Left cardiac atrium (tissue), 4 donors: ENCODE data around the gene NRSN2. TPM values are rescaled to one million over a fixed set of nuclear protein-coding genes. Genes with fewer than 3 reads are reported as not detected.

ENCODE experiments used
- ATAC-seq, 2 donors: fragments of 200-7000 bp; cut with Tn5 transposase; one replicate each; pipeline ENCODE4 v1.9.1; 2020; ENCODE audit warnings: mild to moderate bottlenecking in 2 of 2, moderate library complexity in 2 of 2
- DNase-seq: peaks from one replicate; pipeline ENCODE4 v3.0.0-alpha.2; 2020
- intact Hi-C, 2 donors: fragments of 100-400 bp; cut with DNase I; formaldehyde crosslinking; loops; one replicate each; pipeline versions ENCODE4 v1.14.1 to v1.15.1; 2022 to 2023
- long read RNA-seq: library from polyadenylated mRNA; unstranded; transcript quantifications from one replicate; pipeline ENCODE4 v2.0.0, GENCODE V29; 2021
- total RNA-seq, 2 donors: library from RNA; stranded (reverse); fragmentation: NEBNext Ultra II Directional; extraction: Animal tissue kit (Norgen Biotek cat#: 25700); gene quantifications; one replicate each; pipeline ENCODE4 v1.2.1, GENCODE V29; 2021
- donor health status: DM: no; HTN: yes; CAD: no.
- donor health status: DM: no; HTN: yes; CAD: no; lungs with severe emphysema.
- donor health status: DM: yes; HTN: yes; CAD: no.
- donor health status: Dilated cardiomyopathy.

Gene NRSN2
- 10 to 100 TPM; 20.6 to 34.9 TPM for total RNA-seq
- long read RNA-seq, transcript NRSN2-202 (4 exons, 2,088 nt), result major isoform, 5 of 20 reads
- long read RNA-seq, partial matches to known transcripts, result 2 of 20 reads
- long read RNA-seq, other reads (novel, unspliced or antisense), result 10 of 20 reads

- intact Hi-C loops, result no loop called here
- peak; percentile 83 for ATAC-seq
- DNase-seq, result peak; percentile 83
These were observed at the start of gene NRSN2 for GRCh38 chr20:346640-347316. TSS of gene NRSN2 (plus strand) at chr20:347111. CDS start at chr20:349644, 2,533 bp downstream.

GRCh38 chr20:297925-298775, 48.8 kb upstream of the NRSN2 start:
- peak; percentile 62 to 63 for ATAC-seq
- peak; percentile 78 for DNase-seq
- intact Hi-C loops, result loop anchor here in 1 of 2 donors (2.0 kb wide), 1 partner anchor 25 kb away; no protein-coding TSS in a partner anchor

GRCh38 chr20:298776-299391, 48.0 kb upstream of the NRSN2 start:
- no peak for ATAC-seq
- DNase-seq, result no peak
- intact Hi-C loops, result loop anchor here in 1 of 2 donors (2.0 kb wide), 1 partner anchor 24 kb away; no protein-coding TSS in a partner anchor

GRCh38 chr20:300345-300990, 46.4 kb upstream of the NRSN2 start:
- DNase-seq (no peak), ATAC-seq (no peak)
- intact Hi-C loops, result no loop called here

- DNase-seq (no peak), ATAC-seq (no peak)
- intact Hi-C loops, result no loop called here
These were observed 44.7 kb upstream of the NRSN2 start for GRCh38 chr20:301886-302848.

GRCh38 chr20:305745-306144, 41.2 kb upstream of the NRSN2 start:
- intact Hi-C loops, result no loop called here
- ATAC-seq (no peak), DNase-seq (no peak)

- DNase-seq, result no peak
These were observed 38.4 kb upstream of the NRSN2 start for GRCh38 chr20:308427-309038.

GRCh38 chr20:309306-309840, 37.5 kb upstream of the NRSN2 start:
- DNase-seq (no peak), ATAC-seq (peak in 1 of 2 donors; percentile 31)
- intact Hi-C loops, result no loop called here

More at GRCh38 chr20:308427-309038, 38.4 kb upstream of the NRSN2 start:
- ATAC-seq, result no peak
- intact Hi-C loops, result no loop called here

GRCh38 chr20:309841-310644, 36.9 kb upstream of the NRSN2 start:
- ATAC-seq (peak; percentile 100), DNase-seq (peak; percentile 99)
- intact Hi-C loops, result loop anchor here in 1 of 2 donors (1.0 kb wide), 1 partner anchor 13 kb away; no protein-coding TSS in a partner anchor

GRCh38 chr20:310645-311044, 36.3 kb upstream of the NRSN2 start:
- ATAC-seq (no peak), DNase-seq (no peak)
- intact Hi-C loops, result loop anchor here in 1 of 2 donors (1.0 kb wide), 1 partner anchor 13 kb away; no protein-coding TSS in a partner anchor

- intact Hi-C loops, result no loop called here
- no peak for DNase-seq
- no peak for ATAC-seq
These were observed 35.3 kb upstream of the NRSN2 start for GRCh38 chr20:311609-312008.

- ATAC-seq (no peak), DNase-seq (no peak)
- intact Hi-C loops, result no loop called here
These were observed 34.8 kb upstream of the NRSN2 start for GRCh38 chr20:312067-312466.

- intact Hi-C loops, result no loop called here
- DNase-seq (no peak), ATAC-seq (no peak)
These were observed 34.0 kb upstream of the NRSN2 start for GRCh38 chr20:312866-313265.

GRCh38 chr20:313402-313801, 33.5 kb upstream of the NRSN2 start:
- intact Hi-C loops, result no loop called here
- DNase-seq (no peak), ATAC-seq (no peak)

GRCh38 chr20:313948-314347, 33.0 kb upstream of the NRSN2 start:
- intact Hi-C loops, result no loop called here
- ATAC-seq, result no peak
- DNase-seq, result no peak

GRCh38 chr20:316316-317068, 30.4 kb upstream of the NRSN2 start:
- no peak for DNase-seq
- ATAC-seq, result no peak
- intact Hi-C loops, result no loop called here
